ENCODE results near the gene SLC13A4.
"Not testable (repeated sequence)": the region's sequence is repeated elsewhere in the genome, so short reads cannot be mapped to it uniquely, and the experiment has no call there.

The SLC13A4 gene

DNA sequence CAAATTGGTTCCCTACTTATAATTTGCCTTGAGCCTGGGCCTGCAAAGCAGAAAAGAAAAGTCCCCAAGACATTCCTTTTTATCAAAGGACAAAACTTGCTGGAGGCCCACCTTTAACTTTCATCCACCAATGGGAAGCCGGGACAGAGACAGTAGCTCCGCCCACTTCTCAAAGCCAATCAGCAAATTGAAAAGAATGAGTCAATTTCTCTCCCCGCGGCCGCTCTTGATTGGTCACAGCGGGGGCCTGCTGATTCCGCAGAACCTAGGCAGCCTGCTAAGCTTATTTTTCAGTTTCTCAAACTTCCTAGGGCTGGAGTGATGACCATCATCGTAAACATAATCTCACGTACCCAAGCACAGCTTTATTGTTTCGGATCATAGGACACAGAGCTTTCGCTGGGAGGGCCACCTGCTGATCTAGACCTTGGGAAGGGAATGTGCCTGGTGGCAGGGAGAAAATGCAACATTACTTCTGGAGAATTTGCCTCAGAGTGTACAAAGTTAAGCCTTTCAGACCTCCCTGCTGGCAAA is at the start of gene SLC13A4:
Gene SLC13A4, minus strand, starts transcription at position 51 of the 534 bp plus-strand sequence. CDS start 690 bp downstream, outside the sequence.
- no peak for DNase-seq

- DNase-seq, result not testable (repeated sequence)
Measured at GRCh38 chr7:135775915-135776314, 47.9 kb upstream of the SLC13A4 start.

GRCh38 chr7:135775230-135775629 is 47.2 kb upstream of the SLC13A4 start:
- no peak for DNase-seq

DNA sequence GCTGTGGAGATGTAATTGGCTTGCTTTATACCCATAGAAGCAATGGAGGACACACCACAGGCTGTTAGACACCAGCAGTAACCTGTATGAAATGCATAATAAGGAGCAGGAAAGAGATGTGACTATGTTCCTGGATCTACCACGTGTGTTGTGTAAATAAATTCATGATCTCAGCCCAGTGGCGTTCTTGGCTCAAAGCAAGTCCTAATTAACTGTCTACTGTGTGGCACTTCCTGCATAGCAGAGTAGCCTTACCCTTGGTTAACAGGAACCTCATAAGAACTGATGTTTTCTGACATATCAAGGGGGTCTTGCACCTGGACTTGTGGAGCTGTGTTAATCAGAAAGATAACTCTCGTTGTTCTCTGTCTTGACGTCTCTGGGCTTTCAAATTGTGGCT is 46.3 kb upstream of the SLC13A4 start:
- peak; percentile 26 for DNase-seq

- peak; percentile 52 for DNase-seq
Measured at GRCh38 chr7:135773464-135773863, 45.5 kb upstream of the SLC13A4 start.

DNA sequence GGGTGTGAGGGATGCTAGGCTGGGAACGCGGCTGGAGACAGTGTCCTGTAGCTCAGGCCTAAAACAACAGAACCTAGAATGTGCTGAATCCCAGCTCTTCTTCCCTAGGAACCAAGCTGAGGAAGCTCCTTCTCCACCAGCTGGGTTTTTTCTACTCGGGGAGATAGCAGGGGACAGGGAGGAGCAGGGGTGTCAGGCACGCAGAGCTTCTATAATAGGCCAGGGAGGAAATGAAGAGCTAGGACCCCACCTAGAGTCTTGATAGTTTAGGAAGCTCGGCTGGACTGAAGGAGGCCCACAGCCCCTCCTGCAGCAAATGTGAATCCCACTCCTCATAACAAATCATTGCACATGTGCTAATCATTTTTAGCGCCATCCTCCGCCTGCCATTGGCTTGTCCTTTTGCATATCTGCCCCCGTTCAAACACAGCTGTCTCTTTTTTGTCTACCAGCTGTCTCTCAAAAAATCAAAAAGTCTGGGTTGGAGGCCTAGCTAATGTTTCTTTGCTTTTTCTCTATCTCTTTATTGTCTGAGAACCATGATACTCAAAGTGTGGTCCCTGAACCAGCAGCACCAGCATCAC is 44.7 kb upstream of the SLC13A4 start:
- no peak for DNase-seq

DNA sequence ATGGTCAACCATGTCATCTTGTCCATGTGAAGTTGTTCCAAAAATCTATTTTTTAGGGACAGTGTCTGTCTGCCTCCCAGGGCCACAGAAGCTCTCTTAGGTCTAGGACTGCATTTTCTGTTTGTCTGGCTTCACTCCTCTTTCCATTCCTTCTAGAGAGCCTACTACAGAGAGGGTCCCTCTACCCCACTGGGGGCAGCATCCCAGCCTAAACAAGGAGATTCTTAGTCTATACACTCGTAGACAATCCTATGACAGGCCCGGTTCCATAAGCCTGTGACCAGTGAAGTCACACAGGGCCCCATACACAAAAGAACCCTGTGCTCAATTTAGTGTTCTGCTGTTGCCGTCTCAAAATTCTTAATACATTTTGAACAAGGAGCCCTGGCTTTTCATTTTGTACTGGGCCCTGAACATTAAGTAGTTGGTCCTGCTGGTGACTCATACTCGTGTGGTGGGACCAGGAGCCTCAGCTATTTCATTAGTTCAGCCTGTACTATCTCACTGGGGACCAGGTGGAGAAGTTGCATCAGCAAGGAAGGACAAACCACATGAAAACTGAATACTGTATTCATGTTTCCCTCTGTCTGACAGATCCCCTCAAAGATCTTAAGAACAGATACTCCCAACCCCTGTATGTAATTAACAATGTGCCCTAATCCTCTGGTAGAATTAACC is 44.1 kb upstream of the SLC13A4 start:
- DNase-seq, result no peak

- DNase-seq, result no peak
Measured at GRCh38 chr7:135771051-135771450, 43.1 kb upstream of the SLC13A4 start.

GRCh38 chr7:135770139-135770710 is 42.2 kb upstream of the SLC13A4 start:
- DNase-seq, result no peak

- DNase-seq, result no peak
Measured at GRCh38 chr7:135769005-135769802, 41.2 kb upstream of the SLC13A4 start.

- DNase-seq, result no peak
Measured at GRCh38 chr7:135768467-135768866, 40.5 kb upstream of the SLC13A4 start.

- no peak for DNase-seq
Measured at GRCh38 chr7:135768064-135768463, 40.1 kb upstream of the SLC13A4 start.

GRCh38 chr7:135763261-135763660 is 35.3 kb upstream of the SLC13A4 start:
- no peak for DNase-seq

- DNase-seq, result no peak
Measured at GRCh38 chr7:135761751-135762488, 33.9 kb upstream of the SLC13A4 start.

GRCh38 chr7:135759532-135759931 is 31.5 kb upstream of the SLC13A4 start:
- DNase-seq, result no peak

DNA sequence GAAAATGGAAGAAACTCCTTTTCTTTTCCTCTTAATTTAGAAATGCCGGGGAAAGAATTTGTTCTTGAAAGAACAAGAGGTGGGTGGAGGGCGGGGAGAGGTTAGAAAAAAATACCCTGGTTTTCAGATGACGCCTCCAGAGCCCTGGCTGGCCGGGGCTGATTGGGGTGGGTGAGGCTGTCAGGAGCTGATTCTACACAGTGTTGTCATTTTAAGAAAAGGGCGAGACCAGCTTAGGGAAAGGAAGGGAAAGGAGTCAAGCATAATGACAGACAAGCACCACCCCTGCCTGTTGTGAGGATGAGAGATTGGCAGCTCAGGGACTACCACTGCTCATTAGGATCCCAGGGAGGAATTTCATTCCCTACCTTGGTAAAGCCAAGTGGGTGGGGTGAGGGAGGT is 30.5 kb upstream of the SLC13A4 start:
- DNase-seq, result no peak

- no peak for DNase-seq
Measured at GRCh38 chr7:135757719-135758411, 29.9 kb upstream of the SLC13A4 start.

DNA sequence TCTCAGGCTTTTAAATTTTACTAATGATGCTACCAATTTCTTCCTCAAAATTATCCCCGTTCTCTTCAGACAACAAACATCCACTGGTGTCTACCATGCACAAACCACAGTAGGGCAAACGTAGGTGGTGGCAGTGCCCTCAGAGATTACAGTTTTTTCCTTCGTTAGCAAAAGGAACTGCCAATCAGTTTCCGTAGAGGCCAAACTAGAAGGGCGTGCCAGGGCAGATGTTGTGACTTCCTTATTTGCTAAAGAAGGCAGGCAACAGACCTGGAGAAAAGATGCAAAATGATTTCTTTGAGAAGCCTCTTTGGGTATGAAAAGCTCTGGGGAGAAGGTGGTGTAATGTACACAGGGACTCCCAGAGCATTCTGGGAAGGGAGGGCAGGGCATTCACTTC is 28.2 kb upstream of the SLC13A4 start:
- DNase-seq, result no peak

DNA sequence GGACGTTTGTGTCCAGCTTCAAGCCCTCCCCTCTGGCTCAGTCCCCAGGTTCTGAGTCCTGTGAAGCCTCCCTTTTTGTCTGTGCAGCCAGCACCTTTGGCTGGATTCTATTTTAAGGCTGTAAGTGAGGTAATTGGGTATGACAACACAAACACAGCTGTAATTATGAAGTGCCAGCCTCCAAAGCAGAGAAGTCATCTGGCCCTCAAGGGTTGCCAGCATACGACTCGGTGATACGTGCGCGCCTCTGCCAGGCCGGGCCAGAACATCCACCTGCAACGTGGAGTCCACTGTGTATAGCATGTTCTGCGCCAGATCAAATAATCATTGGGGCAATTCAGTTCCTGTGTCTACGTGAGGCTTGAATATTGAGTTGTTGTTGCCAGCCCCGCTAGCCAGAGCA is 27.4 kb upstream of the SLC13A4 start:
- DNase-seq, result peak; percentile 69

- no peak for DNase-seq
Measured at GRCh38 chr7:135753616-135754413, 25.8 kb upstream of the SLC13A4 start.

- DNase-seq, result no peak
Measured at GRCh38 chr7:135748770-135749169, 20.8 kb upstream of the SLC13A4 start, which contains the start of gene FAM180A. FAM180A (minus strand) TSS chr7:135748813; CDS start chr7:135748580, 233 bp downstream.
